NCI-H526 (cell line): ENCODE data around the gene DHRS4L2.

Source experiments
- DNase-seq, 2 experiments: peaks; one replicate each; lab custom pipeline; 2025; lab: John Stamatoyannopoulos, UW

Gene DHRS4L2

GRCh38 chr14:24053548-24054323 lies 65.0 kb downstream of the DHRS4L2 start:
- DNase-seq = no peak

GRCh38 chr14:24054324-24054641 lies 65.6 kb downstream of the DHRS4L2 start:
- DNase-seq = no peak

- DNase-seq = no peak
These were observed 65.9 kb downstream of the DHRS4L2 start for GRCh38 chr14:24054646-24055045.
